ENCODE data around the gene CXXC4. TPM values are rescaled to one million over a fixed set of nuclear protein-coding genes. Genes with fewer than 3 reads are reported as not detected.

The CXXC4 gene
- total RNA-seq, 2 experiments from 2014 or later: 0.03 TPM; not detected in 1

DNA sequence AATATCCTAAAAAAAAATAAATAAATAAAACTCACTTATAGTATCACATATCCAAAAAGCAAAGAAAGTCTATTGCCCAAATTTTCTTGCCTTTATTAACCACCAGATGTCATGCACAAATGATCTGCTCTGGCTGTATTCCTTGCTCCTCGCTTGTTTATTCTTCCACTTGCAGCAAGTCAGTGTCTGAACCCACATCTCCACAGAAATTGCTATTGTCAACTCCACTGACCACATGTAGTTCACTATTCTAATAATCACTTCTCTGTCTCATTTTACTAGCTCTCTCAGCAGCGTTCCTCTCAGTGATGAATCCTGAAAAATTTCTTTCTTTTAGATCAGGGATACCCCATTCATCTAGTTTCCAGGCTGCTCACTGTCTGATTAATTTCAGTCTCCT lies 29.3 kb upstream of the CXXC4 start:
- Histone ChIP-seq H3K9me2 (ENCODE audit: insufficient read depth, low read length) (no peaks in the 10 kb centered on the region), H3K79me2 (ENCODE audit: insufficient read depth, low read depth, low read length) (no peaks in the 10 kb centered on the region), H3K4me2 (ENCODE audit: low read length) (no peak overlapping the region), H2AFZ (ENCODE audit: low read length) (no peak overlapping the region), H3K9me3 (ENCODE audit: low read length) (no peaks in the 10 kb centered on the region), H3K36me3 (ENCODE audit: insufficient read depth, low read length) (no peaks in the 10 kb centered on the region), H3K4me1 (ENCODE audit: insufficient read depth, low read length, poor library complexity, severe bottlenecking) (no peaks in the 10 kb centered on the region), H3K4me3 (ENCODE audit: low read depth, low read length, poor library complexity, severe bottlenecking) (no peak overlapping the region), H4K20me1 (ENCODE audit: insufficient read depth, low read length) (no peaks in the 10 kb centered on the region), H3K27ac (ENCODE audit: low read depth, low read length, poor library complexity, severe bottlenecking) (no peak overlapping the region)
- intact Hi-C loops (cut with micrococcal nuclease; ENCODE audit: unreplicated experiment): no loop called here
- TF ChIP-seq, protein P1, sequence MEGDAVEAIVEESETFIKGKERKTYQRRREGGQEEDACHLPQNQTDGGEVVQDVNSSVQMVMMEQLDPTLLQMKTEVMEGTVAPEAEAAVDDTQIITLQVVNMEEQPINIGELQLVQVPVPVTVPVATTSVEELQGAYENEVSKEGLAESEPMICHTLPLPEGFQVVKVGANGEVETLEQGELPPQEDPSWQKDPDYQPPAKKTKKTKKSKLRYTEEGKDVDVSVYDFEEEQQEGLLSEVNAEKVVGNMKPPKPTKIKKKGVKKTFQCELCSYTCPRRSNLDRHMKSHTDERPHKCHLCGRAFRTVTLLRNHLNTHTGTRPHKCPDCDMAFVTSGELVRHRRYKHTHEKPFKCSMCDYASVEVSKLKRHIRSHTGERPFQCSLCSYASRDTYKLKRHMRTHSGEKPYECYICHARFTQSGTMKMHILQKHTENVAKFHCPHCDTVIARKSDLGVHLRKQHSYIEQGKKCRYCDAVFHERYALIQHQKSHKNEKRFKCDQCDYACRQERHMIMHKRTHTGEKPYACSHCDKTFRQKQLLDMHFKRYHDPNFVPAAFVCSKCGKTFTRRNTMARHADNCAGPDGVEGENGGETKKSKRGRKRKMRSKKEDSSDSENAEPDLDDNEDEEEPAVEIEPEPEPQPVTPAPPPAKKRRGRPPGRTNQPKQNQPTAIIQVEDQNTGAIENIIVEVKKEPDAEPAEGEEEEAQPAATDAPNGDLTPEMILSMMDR (conservative IDR thresholded peaks at IDR 0.05; ENCODE audit: low read length): no peak
- ChIA-PET CTCF (ENCODE audit: unreplicated experiment) (no interaction called here), POLR2A (no interaction called here)
- no peak for DNase-seq (ENCODE audit: low spot score)
- BruUV-seq (replicated peaks): no TSS peak

DNA sequence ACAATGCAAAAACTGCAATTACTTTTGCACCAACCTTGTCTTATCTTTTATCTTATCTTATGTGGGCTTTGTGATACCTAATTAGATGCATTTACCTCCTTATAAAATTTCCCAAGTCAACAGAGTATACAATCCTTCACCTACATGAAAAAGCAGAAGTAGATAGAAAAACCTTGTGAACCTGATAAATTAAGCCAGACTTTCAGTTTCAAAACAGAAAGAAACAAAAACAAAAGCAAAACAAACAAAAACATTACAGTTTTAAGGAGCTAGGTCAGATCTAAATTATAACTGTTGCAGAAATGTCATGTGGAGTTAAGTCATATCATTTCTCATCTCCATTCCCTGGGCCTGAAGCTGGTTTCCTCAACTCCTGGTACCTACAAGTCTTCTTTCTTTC lies 24.9 kb upstream of the CXXC4 start:
- Histone ChIP-seq H3K4me3 (ENCODE audit: low read depth, low read length, poor library complexity, severe bottlenecking) (no peak overlapping the region), H3K79me2 (ENCODE audit: insufficient read depth, low read depth, low read length) (no peaks in the 10 kb centered on the region), H4K20me1 (ENCODE audit: insufficient read depth, low read length) (no peaks in the 10 kb centered on the region), H3K9me3 (ENCODE audit: low read length) (no peaks in the 10 kb centered on the region), H2AFZ (ENCODE audit: low read length) (no peak overlapping the region), H3K36me3 (ENCODE audit: insufficient read depth, low read length) (no peaks in the 10 kb centered on the region), H3K4me2 (ENCODE audit: low read length) (no peak overlapping the region), H3K4me1 (ENCODE audit: insufficient read depth, low read length, poor library complexity, severe bottlenecking) (no peaks in the 10 kb centered on the region), H3K9me2 (ENCODE audit: insufficient read depth, low read length) (no peaks in the 10 kb centered on the region), H3K27ac (ENCODE audit: low read depth, low read length, poor library complexity, severe bottlenecking) (no peak overlapping the region)
- intact Hi-C loops (cut with micrococcal nuclease; ENCODE audit: unreplicated experiment): no loop called here
- CTCF ChIA-PET (ENCODE audit: unreplicated experiment): no interaction called here
- BruUV-seq (replicated peaks): no TSS peak
- POLR2A ChIA-PET: no interaction called here
- TF ChIP-seq, protein P1 (conservative IDR thresholded peaks at IDR 0.05; ENCODE audit: low read length): no peak
- TF ChIP-seq EZH2phosphoT487 (IDR thresholded peaks at IDR 0.05; ENCODE audit: borderline replicate concordance, low read depth, low read length): no peak
- DNase-seq (ENCODE audit: low spot score): no peak

DNA sequence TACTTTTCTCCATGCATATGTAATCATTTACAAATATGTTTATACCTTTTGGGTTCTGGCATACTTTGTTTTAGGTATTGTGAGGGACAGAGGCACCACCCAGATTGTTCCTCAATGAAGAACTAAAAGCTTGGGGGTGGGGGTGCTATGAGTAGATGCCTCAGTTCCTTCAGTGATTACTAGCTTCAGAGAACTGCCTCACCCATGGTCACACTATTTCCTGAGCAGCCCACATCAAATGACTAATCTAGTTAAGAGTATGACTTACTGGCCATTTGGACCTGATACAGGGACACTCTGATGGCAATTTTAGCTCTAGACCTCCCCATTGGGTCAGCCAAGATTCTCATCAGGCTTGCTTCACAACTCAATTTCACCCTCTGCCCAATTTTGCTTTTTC lies 22.2 kb upstream of the CXXC4 start:
- no peak overlapping the region for H2AFZ ChIP-seq (ENCODE audit: low read length)
- BruUV-seq (replicated peaks): no TSS peak
- H4K20me1 ChIP-seq (ENCODE audit: insufficient read depth, low read length): no peaks in the 10 kb centered on the region
- no peaks in the 10 kb centered on the region for H3K4me1 ChIP-seq (ENCODE audit: insufficient read depth, low read length, poor library complexity, severe bottlenecking)
- TF ChIP-seq EZH2phosphoT487 (IDR thresholded peaks at IDR 0.05; ENCODE audit: borderline replicate concordance, low read depth, low read length): no peak
- TF ChIP-seq, protein P1 (conservative IDR thresholded peaks at IDR 0.05; ENCODE audit: low read length): no peak
- no peak overlapping the region for H3K4me2 ChIP-seq (ENCODE audit: low read length)
- no peaks in the 10 kb centered on the region for H3K79me2 ChIP-seq (ENCODE audit: insufficient read depth, low read depth, low read length)
- intact Hi-C loops (cut with micrococcal nuclease; ENCODE audit: unreplicated experiment): no loop called here
- DNase-seq (ENCODE audit: low spot score): no peak
- H3K4me3 ChIP-seq (ENCODE audit: low read depth, low read length, poor library complexity, severe bottlenecking): no peak overlapping the region
- H3K9me3 ChIP-seq (ENCODE audit: low read length): no peaks in the 10 kb centered on the region
- no peaks in the 10 kb centered on the region for H3K36me3 ChIP-seq (ENCODE audit: insufficient read depth, low read length)
- no peaks in the 10 kb centered on the region for H3K9me2 ChIP-seq (ENCODE audit: insufficient read depth, low read length)
- ChIA-PET CTCF (ENCODE audit: unreplicated experiment) (no interaction called here), POLR2A (no interaction called here)
- no peak overlapping the region for H3K27ac ChIP-seq (ENCODE audit: low read depth, low read length, poor library complexity, severe bottlenecking)
